K562 (cell line): Measurements from ENCODE around the gene DENND4C. TPM values are rescaled to one million over a fixed set of nuclear protein-coding genes. Genes with fewer than 3 reads are reported as not detected.

Source experiments
- CC2D1A ChIP-seq: fragments of 450-650 bp; IDR thresholded peaks from 2 replicates; pipeline ENCODE4 v1.6.1; 2017; ENCODE audit warnings: mild to moderate bottlenecking
- CREB1 ChIP-seq, 2 experiments: sonication (generic) in 1 of 2; formaldehyde crosslinking in 1 of 2; IDR thresholded peaks; 2 replicates each; pipeline versions ENCODE4 v1.6.1 to v1.8.0; 2012 to 2022; ENCODE audit warnings: inconsistent platforms in 1 of 2, mild to moderate bottlenecking in 1 of 2, missing genetic modification reagents in 1 of 2, moderate library complexity in 1 of 2
- DEAF1 ChIP-seq: fragments of 450-650 bp; formaldehyde crosslinking; IDR thresholded peaks from 2 replicates; pipeline ENCODE4 v1.4.0; 2020; ENCODE audit warnings: mild to moderate bottlenecking, moderate library complexity
- EGR1 ChIP-seq: fragments of 450-650 bp; conservative IDR thresholded peaks from 2 replicates; pipeline ENCODE4 v1.6.1; 2017; ENCODE audit warnings: mild to moderate bottlenecking
- EP300 ChIP-seq: IDR thresholded peaks from 2 replicates; pipeline ENCODE4 v1.6.1; 2012; ENCODE audit warnings: low read length, improper control_type of control experiment
- FOS ChIP-seq: IDR thresholded peaks from 3 replicates; pipeline ENCODE4 v1.6.1; 2011; ENCODE audit not compliant: insufficient read length; ENCODE audit errors: extremely low read depth
- FOSL1 ChIP-seq: fragments of 200-800 bp; sonication (Bioruptor generic); conservative IDR thresholded peaks from 2 replicates; pipeline ENCODE4 v1.6.1; 2016; ENCODE audit warnings: missing genetic modification characterization, missing compliant biosample characterization
- HMG20A ChIP-seq: fragments of 450-650 bp; formaldehyde crosslinking; conservative IDR thresholded peaks from 2 replicates; pipeline ENCODE4 v1.4.0; 2020; ENCODE audit warnings: mild to moderate bottlenecking, mixed read lengths
- JUND ChIP-seq, 2 experiments: IDR thresholded peaks; 2 replicates in 1 of 2; 3 replicates in 1 of 2; pipeline ENCODE4 v1.6.1; 2011; ENCODE audit warnings: borderline replicate concordance in 2 of 2, low read depth in 2 of 2, low read length in 2 of 2, improper control_type of control experiment in 1 of 2, missing biosample characterization in 1 of 2, missing genetic modification characterization in 1 of 2, missing genetic modification reagents in 1 of 2
- KAT7 ChIP-seq: sonication (generic); formaldehyde crosslinking; IDR thresholded peaks from 2 replicates; pipeline ENCODE4 v1.8.0; 2022; ENCODE audit warnings: missing genetic modification reagents, mild to moderate bottlenecking, borderline replicate concordance
- MITF ChIP-seq: IDR thresholded peaks from 2 replicates; pipeline ENCODE4 v1.6.1; 2014; ENCODE audit warnings: antibody characterized with exemption
- PHB2 ChIP-seq: fragments of 450-650 bp; IDR thresholded peaks from 2 replicates; pipeline ENCODE4 v1.6.1; 2017; ENCODE audit warnings: low read depth
- RFX1 ChIP-seq: fragments of 450-650 bp; IDR thresholded peaks from 2 replicates; pipeline ENCODE4 v1.6.1; 2016; ENCODE audit warnings: mild to moderate bottlenecking, moderate library complexity
- RFX5 ChIP-seq: IDR thresholded peaks from 2 replicates; pipeline ENCODE4 v1.6.1; 2011; ENCODE audit warnings: low read depth, mild to moderate bottlenecking, improper control_type of control experiment, low read length
- SP1 ChIP-seq: sonication (generic); formaldehyde crosslinking; IDR thresholded peaks from 2 replicates; pipeline ENCODE4 v1.8.1; 2022; ENCODE audit warnings: mild to moderate bottlenecking, missing genetic modification reagents
- TAL1 ChIP-seq: fragments of 450-650 bp; IDR thresholded peaks from 2 replicates; pipeline ENCODE4 v1.6.1; 2016; ENCODE audit warnings: mild to moderate bottlenecking
- TCF3 ChIP-seq: sonication (generic); formaldehyde crosslinking; IDR thresholded peaks from 2 replicates; pipeline ENCODE4 v1.4.0; 2020; ENCODE audit warnings: mild to moderate bottlenecking, missing genetic modification reagents
- YY1 ChIP-seq, 3 experiments: IDR thresholded peaks; 2 replicates each; pipeline ENCODE4 v1.6.1; 2011; ENCODE audit warnings: low read length in 2 of 3, mild to moderate bottlenecking in 2 of 3, moderate library complexity in 2 of 3, borderline replicate concordance in 1 of 3, control low read depth in 1 of 3, low read depth in 1 of 3; ENCODE audit not compliant: insufficient read depth in 3 of 3, insufficient replicate concordance in 2 of 3, control insufficient read depth in 1 of 3, insufficient read length in 1 of 3; ENCODE audit errors: extremely low read depth in 1 of 3
- ZKSCAN1 ChIP-seq: fragments of 150-350 bp; IDR thresholded peaks from 2 replicates; pipeline ENCODE4 v1.6.1; 2016; ENCODE audit warnings: low read depth, low read length
- ZNF699 ChIP-seq: fragments of 250-450 bp; sonication (Bioruptor Pico); IDR thresholded peaks from 2 replicates; pipeline ENCODE4 v1.8.0; 2021; ENCODE audit warnings: mild to moderate bottlenecking, moderate library complexity; ENCODE audit not compliant: insufficient replicate concordance
- polyA plus RNA-seq, 8 experiments: library from polyadenylated mRNA; depleted of rRNA in 4 of 8; stranded (reverse) in 5 of 8; unstranded in 3 of 8; fragments of >200 nt; fragmentation: Nextera tagmentation in 2 of 8; fragmentation: Illumina TruSeq in 1 of 8; extraction: Ambion mirVana in 2 of 8; extraction: Trizol in 1 of 8; gene quantifications; 2 replicates each; pipeline versions ENCODE4 v1.2.1 to v1.2.3, GENCODE V29; 2011 to 2014; ENCODE audit warnings: inconsistent platforms in 1 of 8, missing spikeins in 1 of 8
- total RNA-seq, 7 experiments: library from RNA; depleted of rRNA in 6 of 7; stranded (reverse); fragments of >200 nt in 6 of 7; fragmentation: Illumina TruSeq in 2 of 7; extraction: Trizol in 2 of 7; gene quantifications; 2 replicates each; pipeline versions ENCODE4 v1.2.1 to v1.2.3, GENCODE V29; 2011 to 2021; ENCODE audit warnings: low replicate concordance in 1 of 7
- TF ChIP-seq, protein P1 (sequence below): sonication (generic); formaldehyde crosslinking; IDR thresholded peaks from 2 replicates; pipeline ENCODE4 v1.9.0; 2022; ENCODE audit warnings: mild to moderate bottlenecking, missing genetic modification reagents
- TF ChIP-seq, protein P2 (sequence below): fragments of 450-650 bp; IDR thresholded peaks from 2 replicates; pipeline ENCODE4 v1.6.1; 2018; ENCODE audit not compliant: partially characterized antibody

The DENND4C gene
- total and polyA plus RNA-seq, 9 of the 15 experiments (the other 6 are each of a cell fraction or from before 2014, with no cell fraction given): 4.8 to 31.8 (median 13.9) TPM

GRCh38 chr9:19411316-19411715 lies 180.8 kb downstream of the DENND4C start (continued):
- TF ChIP-seq MITF: no peak
- no peak for TF ChIP-seq YY1 (IDR thresholded peaks at IDR 0.05; ENCODE audit: borderline replicate concordance in 1 of 3, control insufficient read depth in 1 of 3, extremely low read depth in 1 of 3, insufficient read depth in 3 of 3, insufficient read length in 1 of 3, insufficient replicate concordance in 2 of 3, low read depth in 1 of 3, low read length in 2 of 3)
- peak; percentile 42; the same call in 1 of the 2 replicates for TF ChIP-seq EGR1
- no peak for TF ChIP-seq RFX5
- 0 out of 2 replicates have a peak, but pooled peaks have one; percentile 21 for TF ChIP-seq EP300
- TF ChIP-seq ZNF699 (CRISPR knock-in tag): no peak
- TF ChIP-seq CREB1 (IDR thresholded peaks at IDR 0.05): no peak
- TF ChIP-seq CREB1 (CRISPR knock-in tag; IDR thresholded peaks at IDR 0.05): no peak
- peak; percentile 77 for TF ChIP-seq FOSL1
- TF ChIP-seq SP1: no peak
- TF ChIP-seq DEAF1 (CRISPR knock-in tag): no peak
- peak; percentile 83 for TF ChIP-seq JUND (IDR thresholded peaks at IDR 0.05; ENCODE audit: borderline replicate concordance, low read depth, low read length)
- TF ChIP-seq JUND (tag; IDR thresholded peaks at IDR 0.05; ENCODE audit: borderline replicate concordance, low read depth, low read length): peak; percentile 66; the same call in 1 of the 3 replicates
- TF ChIP-seq TAL1: peak; percentile 29; the same call in 1 of the 2 replicates
- TF ChIP-seq TCF3 (CRISPR knock-in tag): 0 out of 2 replicates have a peak, but pooled peaks have one; percentile 23
- TF ChIP-seq RFX1: no peak
- TF ChIP-seq, protein P1, sequence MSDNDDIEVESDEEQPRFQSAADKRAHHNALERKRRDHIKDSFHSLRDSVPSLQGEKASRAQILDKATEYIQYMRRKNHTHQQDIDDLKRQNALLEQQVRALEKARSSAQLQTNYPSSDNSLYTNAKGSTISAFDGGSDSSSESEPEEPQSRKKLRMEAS (CRISPR knock-in tag): no peak
- no peak for TF ChIP-seq PHB2
- TF ChIP-seq ZKSCAN1: no peak
- TF ChIP-seq, protein P2, sequence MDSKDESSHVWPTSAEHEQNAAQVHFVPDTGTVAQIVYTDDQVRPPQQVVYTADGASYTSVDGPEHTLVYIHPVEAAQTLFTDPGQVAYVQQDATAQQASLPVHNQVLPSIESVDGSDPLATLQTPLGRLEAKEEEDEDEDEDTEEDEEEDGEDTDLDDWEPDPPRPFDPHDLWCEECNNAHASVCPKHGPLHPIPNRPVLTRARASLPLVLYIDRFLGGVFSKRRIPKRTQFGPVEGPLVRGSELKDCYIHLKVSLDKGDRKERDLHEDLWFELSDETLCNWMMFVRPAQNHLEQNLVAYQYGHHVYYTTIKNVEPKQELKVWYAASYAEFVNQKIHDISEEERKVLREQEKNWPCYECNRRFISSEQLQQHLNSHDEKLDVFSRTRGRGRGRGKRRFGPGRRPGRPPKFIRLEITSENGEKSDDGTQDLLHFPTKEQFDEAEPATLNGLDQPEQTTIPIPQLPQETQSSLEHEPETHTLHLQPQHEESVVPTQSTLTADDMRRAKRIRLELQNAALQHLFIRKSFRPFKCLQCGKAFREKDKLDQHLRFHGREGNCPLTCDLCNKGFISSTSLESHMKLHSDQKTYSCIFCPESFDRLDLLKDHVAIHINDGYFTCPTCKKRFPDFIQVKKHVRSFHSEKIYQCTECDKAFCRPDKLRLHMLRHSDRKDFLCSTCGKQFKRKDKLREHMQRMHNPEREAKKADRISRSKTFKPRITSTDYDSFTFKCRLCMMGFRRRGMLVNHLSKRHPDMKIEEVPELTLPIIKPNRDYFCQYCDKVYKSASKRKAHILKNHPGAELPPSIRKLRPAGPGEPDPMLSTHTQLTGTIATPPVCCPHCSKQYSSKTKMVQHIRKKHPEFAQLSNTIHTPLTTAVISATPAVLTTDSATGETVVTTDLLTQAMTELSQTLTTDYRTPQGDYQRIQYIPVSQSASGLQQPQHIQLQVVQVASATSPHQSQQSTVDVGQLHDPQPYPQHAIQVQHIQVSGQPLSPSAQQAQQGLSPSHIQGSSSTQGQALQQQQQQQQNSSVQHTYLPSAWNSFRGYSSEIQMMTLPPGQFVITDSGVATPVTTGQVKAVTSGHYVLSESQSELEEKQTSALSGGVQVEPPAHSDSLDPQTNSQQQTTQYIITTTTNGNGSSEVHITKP: no peak
- peak; percentile 7 for TF ChIP-seq FOS
- TF ChIP-seq HMG20A: no peak
- TF ChIP-seq KAT7 (CRISPR knock-in tag): no peak
- no peak for TF ChIP-seq CC2D1A
